A673 (cell line): ENCODE data around the gene ABR. TPM values are rescaled to one million over a fixed set of nuclear protein-coding genes. Genes with fewer than 3 reads are reported as not detected.

Source experiments
- BruUV-seq: library from RNA; stranded (reverse); fragments of 400-500 nt; replicated peaks from 2 replicates; lab custom pipeline; 2021; lab: Mats Ljungman, UMichigan
- CTCF ChIA-PET: fragments of 300-600 bp; sonication (Branson Sonifier 250); formaldehyde crosslinking; loops from one replicate; lab custom pipeline; 2022; ENCODE audit warnings: antibody characterized with exemption; lab: Charles Lee
- POLR2A ChIA-PET: fragments of 300-600 bp; sonication (Branson Sonifier 250); formaldehyde crosslinking; loops from one replicate; lab custom pipeline; 2022; ENCODE audit warnings: antibody characterized with exemption; ENCODE audit not compliant: low non-redundant PET; lab: Charles Lee
- DNase-seq: peaks from one replicate; pipeline ENCODE4 v3.0.0-alpha.2; 2015; ENCODE audit warnings: low spot score
- H3K27ac ChIP-seq: fragments of 200-600 bp; sonication (generic); 2 replicates; pipeline ENCODE4 v1.5.1; 2016; ENCODE audit warnings: mixed run types, low read depth, mild to moderate bottlenecking, mixed read lengths, antibody characterized with exemption, low read length; ENCODE audit not compliant: poor library complexity, severe bottlenecking
- H3K27me3 ChIP-seq: fragments of 200-600 bp; sonication (generic); replicated peaks from 2 replicates; pipeline ENCODE4 v1.6.1; 2017; ENCODE audit warnings: mixed run types, low read depth, mild to moderate bottlenecking, mixed read lengths, antibody characterized with exemption, low read length; ENCODE audit not compliant: insufficient read depth, poor library complexity
- H3K36me3 ChIP-seq: fragments of 200-600 bp; sonication (generic); 2 replicates; pipeline ENCODE4 v1.6.1; 2016; ENCODE audit warnings: mixed run types, mild to moderate bottlenecking, mixed read lengths, antibody characterized with exemption, low read length; ENCODE audit not compliant: insufficient read depth, poor library complexity, severe bottlenecking
- H3K4me1 ChIP-seq: fragments of 200-600 bp; sonication (generic); 2 replicates; pipeline ENCODE4 v1.6.1; 2017; ENCODE audit warnings: mixed run types, mild to moderate bottlenecking, mixed read lengths, antibody characterized with exemption, low read length; ENCODE audit not compliant: insufficient read depth, poor library complexity, severe bottlenecking
- H3K4me3 ChIP-seq: fragments of 200-600 bp; sonication (generic); 2 replicates; pipeline ENCODE4 v1.5.1; 2016; ENCODE audit warnings: low read depth, mixed run types, mild to moderate bottlenecking, mixed read lengths, low read length; ENCODE audit not compliant: poor library complexity, severe bottlenecking
- H3K9me3 ChIP-seq: fragments of 200-600 bp; sonication (generic); 2 replicates; pipeline ENCODE4 v1.6.1; 2016; ENCODE audit warnings: mixed run types, low read depth, mild to moderate bottlenecking, mixed read lengths, antibody characterized with exemption, low read length; ENCODE audit not compliant: poor library complexity, severe bottlenecking
- EZH2 ChIP-seq: fragments of 200-600 bp; sonication (generic); IDR thresholded peaks from 2 replicates; pipeline ENCODE4 v1.6.1; 2017; ENCODE audit warnings: borderline replicate concordance, low read depth, mild to moderate bottlenecking, mixed read lengths, antibody characterized with exemption, low read length; ENCODE audit not compliant: poor library complexity, severe bottlenecking
- intact Hi-C: fragments of 100-400 bp; cut with micrococcal nuclease; formaldehyde crosslinking; loops from one replicate; pipeline ENCODE4 v1.10.0; 2022; ENCODE audit not compliant: unreplicated experiment
- total RNA-seq: library from RNA; stranded (reverse); gene quantifications from 2 replicates; pipeline ENCODE4 v1.2.3, GENCODE V29; 2021
- TF ChIP-seq, protein P1 (sequence below): fragments of 300-800, 200-600 bp; sonication (generic); conservative IDR thresholded peaks from 2 replicates; pipeline ENCODE4 v1.5.1; 2017; ENCODE audit warnings: low read depth, mild to moderate bottlenecking, antibody characterized with exemption, low read length, moderate library complexity, mixed read lengths

ABR gene
- total RNA-seq, 1 experiment from 2014 or later = 47.6 TPM

DNA sequence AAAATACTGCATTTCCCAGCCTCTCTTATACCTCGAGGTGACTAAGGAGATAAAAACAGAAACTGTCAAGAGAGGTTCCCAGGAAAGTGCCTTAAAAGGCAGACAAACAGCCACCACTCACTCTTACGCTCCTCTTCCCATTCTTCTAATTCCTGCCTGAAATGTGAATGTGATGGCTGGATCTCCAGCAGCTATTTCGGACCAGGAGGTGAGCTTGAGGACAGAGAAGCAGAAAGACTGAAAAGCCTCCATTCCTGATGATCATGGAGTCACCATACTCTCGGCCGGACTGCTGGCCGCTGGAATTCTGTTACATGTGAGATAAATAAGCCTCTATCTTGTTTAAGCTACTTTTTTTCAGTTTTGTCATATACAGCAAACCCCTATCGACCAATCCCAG, 41.4 kb upstream of the ABR start:
- Histone ChIP-seq H3K9me3 (no peaks in the 10 kb centered on the region), H3K27me3 (no peaks in the 10 kb centered on the region), H3K36me3 (no peaks in the 10 kb centered on the region), H3K4me1 (no peaks in the 10 kb centered on the region), H3K4me3 (no peak overlapping the region), H3K27ac (no peak overlapping the region)
- BruUV-seq = no TSS peak
- intact Hi-C loops = no loop called here
- no peak for DNase-seq
- TF ChIP-seq, protein P1, sequence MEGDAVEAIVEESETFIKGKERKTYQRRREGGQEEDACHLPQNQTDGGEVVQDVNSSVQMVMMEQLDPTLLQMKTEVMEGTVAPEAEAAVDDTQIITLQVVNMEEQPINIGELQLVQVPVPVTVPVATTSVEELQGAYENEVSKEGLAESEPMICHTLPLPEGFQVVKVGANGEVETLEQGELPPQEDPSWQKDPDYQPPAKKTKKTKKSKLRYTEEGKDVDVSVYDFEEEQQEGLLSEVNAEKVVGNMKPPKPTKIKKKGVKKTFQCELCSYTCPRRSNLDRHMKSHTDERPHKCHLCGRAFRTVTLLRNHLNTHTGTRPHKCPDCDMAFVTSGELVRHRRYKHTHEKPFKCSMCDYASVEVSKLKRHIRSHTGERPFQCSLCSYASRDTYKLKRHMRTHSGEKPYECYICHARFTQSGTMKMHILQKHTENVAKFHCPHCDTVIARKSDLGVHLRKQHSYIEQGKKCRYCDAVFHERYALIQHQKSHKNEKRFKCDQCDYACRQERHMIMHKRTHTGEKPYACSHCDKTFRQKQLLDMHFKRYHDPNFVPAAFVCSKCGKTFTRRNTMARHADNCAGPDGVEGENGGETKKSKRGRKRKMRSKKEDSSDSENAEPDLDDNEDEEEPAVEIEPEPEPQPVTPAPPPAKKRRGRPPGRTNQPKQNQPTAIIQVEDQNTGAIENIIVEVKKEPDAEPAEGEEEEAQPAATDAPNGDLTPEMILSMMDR = no peak
- no peak for TF ChIP-seq EZH2
- ChIA-PET CTCF (no interaction called here), POLR2A (interaction anchor here (0.6 to 1.0 kb wide), 2 partner anchors 310 to 492 kb away, joined by 3 read pairs; no protein-coding TSS in a partner anchor)

DNA sequence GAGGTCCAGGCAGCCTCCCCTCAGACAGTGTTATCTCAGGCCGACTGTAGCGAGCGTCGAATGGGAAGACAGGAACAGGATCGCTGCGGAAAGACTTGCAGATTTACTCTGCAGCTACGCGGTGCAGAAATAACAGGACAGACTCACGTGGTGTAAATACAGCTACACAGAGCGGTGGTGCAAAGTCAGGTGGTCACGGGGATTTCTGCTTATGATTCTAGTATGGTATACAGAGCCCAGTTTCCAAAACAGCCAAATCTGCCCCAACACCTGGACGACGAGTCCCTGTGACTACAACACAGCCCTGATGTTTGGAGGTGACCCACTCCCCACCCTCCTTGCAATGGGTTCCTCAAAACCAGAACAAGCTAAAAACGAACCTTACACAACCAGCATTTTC, 40.6 kb upstream of the ABR start:
- no peaks in the 10 kb centered on the region for H3K9me3 ChIP-seq
- TF ChIP-seq, protein P1 = no peak
- TF ChIP-seq EZH2 = no peak
- CTCF ChIA-PET = no interaction called here
- H3K27ac ChIP-seq = no peak overlapping the region
- POLR2A ChIA-PET = interaction anchor here (0.6 to 1.0 kb wide), 2 partner anchors 311 to 493 kb away, joined by 3 read pairs; no protein-coding TSS in a partner anchor
- H3K36me3 ChIP-seq = no peaks in the 10 kb centered on the region
- no peak overlapping the region for H3K4me3 ChIP-seq
- DNase-seq = no peak
- H3K27me3 ChIP-seq = no peaks in the 10 kb centered on the region
- intact Hi-C loops = no loop called here
- no TSS peak for BruUV-seq
- H3K4me1 ChIP-seq = no peaks in the 10 kb centered on the region

GRCh38 chr17:1217089-1217385, 37.3 kb upstream of the ABR start:
- Histone ChIP-seq H3K4me3 (no peak overlapping the region), H3K9me3 (no peaks in the 10 kb centered on the region), H3K36me3 (no peaks in the 10 kb centered on the region), H3K27ac (no peak overlapping the region), H3K27me3 (no peaks in the 10 kb centered on the region), H3K4me1 (no peaks in the 10 kb centered on the region)
- no TSS peak for BruUV-seq
- POLR2A ChIA-PET = no interaction called here
- CTCF ChIA-PET = no interaction called here
- DNase-seq = no peak
- intact Hi-C loops = no loop called here
- no peak for TF ChIP-seq EZH2
- TF ChIP-seq, protein P1 = no peak
